ENCODE results near the gene DZIP3. TPM values are rescaled to one million over a fixed set of nuclear protein-coding genes. Genes with fewer than 3 reads are reported as not detected.

The DZIP3 gene
- total RNA-seq, 1 experiment from 2014 or later, result 12.2 TPM

DNA sequence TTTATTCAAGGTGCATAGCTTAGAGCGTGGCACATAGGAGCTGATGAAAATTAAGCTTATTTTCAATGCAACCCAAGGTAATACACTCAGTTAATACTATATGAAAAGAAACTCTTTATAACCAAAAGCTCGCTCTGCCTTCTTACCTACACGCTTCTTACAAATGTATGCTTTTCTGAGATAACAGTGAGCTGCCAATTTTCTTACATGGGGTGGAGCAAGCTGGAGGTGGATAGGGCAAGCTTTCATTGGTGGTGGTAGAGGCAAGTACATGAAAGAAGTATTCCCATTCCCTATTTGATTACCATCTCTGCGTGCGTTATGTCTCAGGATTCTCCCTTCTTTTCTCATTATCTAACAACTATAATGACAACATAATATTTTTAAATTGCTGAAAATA is 8.9 kb downstream of the DZIP3 start:
- H3K4me3 Mint-ChIP-seq (ENCODE audit: low read depth, unreplicated experiment), result no peak overlapping the region
- H3K9me3 Mint-ChIP-seq (ENCODE audit: low read depth, unreplicated experiment), result no peaks in the 10 kb centered on the region
- TF ChIP-seq, protein P1, sequence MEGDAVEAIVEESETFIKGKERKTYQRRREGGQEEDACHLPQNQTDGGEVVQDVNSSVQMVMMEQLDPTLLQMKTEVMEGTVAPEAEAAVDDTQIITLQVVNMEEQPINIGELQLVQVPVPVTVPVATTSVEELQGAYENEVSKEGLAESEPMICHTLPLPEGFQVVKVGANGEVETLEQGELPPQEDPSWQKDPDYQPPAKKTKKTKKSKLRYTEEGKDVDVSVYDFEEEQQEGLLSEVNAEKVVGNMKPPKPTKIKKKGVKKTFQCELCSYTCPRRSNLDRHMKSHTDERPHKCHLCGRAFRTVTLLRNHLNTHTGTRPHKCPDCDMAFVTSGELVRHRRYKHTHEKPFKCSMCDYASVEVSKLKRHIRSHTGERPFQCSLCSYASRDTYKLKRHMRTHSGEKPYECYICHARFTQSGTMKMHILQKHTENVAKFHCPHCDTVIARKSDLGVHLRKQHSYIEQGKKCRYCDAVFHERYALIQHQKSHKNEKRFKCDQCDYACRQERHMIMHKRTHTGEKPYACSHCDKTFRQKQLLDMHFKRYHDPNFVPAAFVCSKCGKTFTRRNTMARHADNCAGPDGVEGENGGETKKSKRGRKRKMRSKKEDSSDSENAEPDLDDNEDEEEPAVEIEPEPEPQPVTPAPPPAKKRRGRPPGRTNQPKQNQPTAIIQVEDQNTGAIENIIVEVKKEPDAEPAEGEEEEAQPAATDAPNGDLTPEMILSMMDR (IDR thresholded peaks at IDR 0.05; ENCODE audit: unreplicated experiment), result no peak
- no peaks in the 10 kb centered on the region for H3K36me3 Mint-ChIP-seq (ENCODE audit: insufficient read depth, unreplicated experiment)
- H3K27ac Mint-ChIP-seq (ENCODE audit: unreplicated experiment), result no peak overlapping the region
- CTCF ChIA-PET, result no interaction called here
- no peak for DNase-seq
- peaks cover 6% of the 10 kb centered on the region for H3K4me1 Mint-ChIP-seq (ENCODE audit: low read depth, unreplicated experiment)
- no peaks in the 10 kb centered on the region for H3K27me3 Mint-ChIP-seq (ENCODE audit: unreplicated experiment)
- intact Hi-C loops (cut with micrococcal nuclease; ENCODE audit: unreplicated experiment), result no loop called here
- BruUV-seq (replicated peaks), result no TSS peak

DNA sequence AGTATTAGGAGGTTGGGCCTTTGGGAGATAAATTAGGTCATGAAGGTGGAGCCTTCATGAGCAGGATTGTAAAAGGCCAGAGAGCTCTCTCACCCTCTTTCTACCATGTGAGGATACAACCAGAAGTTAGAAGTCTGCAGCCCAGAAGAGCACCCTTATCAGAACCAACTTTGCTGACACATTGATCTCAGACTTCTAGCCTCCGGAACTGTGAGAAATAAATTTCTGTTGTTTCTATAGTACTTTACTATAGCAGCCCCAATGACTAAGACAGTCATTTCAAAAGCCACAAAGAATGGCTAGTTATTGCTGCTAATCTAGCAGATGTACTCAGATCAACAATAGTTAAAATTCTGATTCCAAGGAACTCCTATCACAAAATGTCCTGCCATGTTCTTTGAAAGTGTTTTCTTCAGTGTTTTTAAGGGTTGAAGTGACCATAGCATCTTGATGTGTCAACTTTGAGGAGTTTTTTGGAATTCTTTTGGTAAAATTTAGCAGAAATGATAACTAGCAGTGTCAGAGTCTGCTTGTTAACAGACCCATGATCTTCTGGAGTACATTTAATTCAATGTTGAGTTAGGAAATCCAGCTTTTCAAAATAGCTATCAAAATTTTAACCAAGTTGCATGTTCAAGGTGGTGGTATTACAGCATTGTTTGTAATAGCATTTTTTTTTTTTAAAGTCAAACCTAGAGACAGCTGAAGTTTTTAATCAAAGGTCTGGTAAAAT is 10.3 kb downstream of the DZIP3 start:
- Mint-ChIP-seq H3K27me3 (ENCODE audit: unreplicated experiment) (no peaks in the 10 kb centered on the region), H3K27ac (ENCODE audit: unreplicated experiment) (no peak overlapping the region)

GRCh38 chr3:108602249-108602934 is 12.9 kb downstream of the DZIP3 start:
- intact Hi-C loops (cut with micrococcal nuclease; ENCODE audit: unreplicated experiment), result no loop called here
- H3K4me1 Mint-ChIP-seq (ENCODE audit: low read depth, unreplicated experiment), result peaks cover 12% of the 10 kb centered on the region
- H3K4me3 Mint-ChIP-seq (ENCODE audit: low read depth, unreplicated experiment), result no peak overlapping the region
- no TSS peak for BruUV-seq (replicated peaks)
- no peaks in the 10 kb centered on the region for H3K36me3 Mint-ChIP-seq (ENCODE audit: insufficient read depth, unreplicated experiment)
- no peaks in the 10 kb centered on the region for H3K9me3 Mint-ChIP-seq (ENCODE audit: low read depth, unreplicated experiment)
- no peaks in the 10 kb centered on the region for H3K27me3 Mint-ChIP-seq (ENCODE audit: unreplicated experiment)
- CTCF ChIA-PET, result interaction anchor here (0.6 to 1.0 kb wide), 2 partner anchors 13 to 81 kb away, joined by 3 read pairs; partner anchors contain the start of genes CIP2A and DZIP3
- H3K27ac Mint-ChIP-seq (ENCODE audit: unreplicated experiment), result no peak overlapping the region
- no peak for DNase-seq
- TF ChIP-seq, protein P1 (IDR thresholded peaks at IDR 0.05; ENCODE audit: unreplicated experiment), result no peak

More for the DNA sequence above, 10.3 kb downstream of the DZIP3 start:
- TF ChIP-seq, protein P1 (IDR thresholded peaks at IDR 0.05; ENCODE audit: unreplicated experiment), result no peak
- H3K4me1 Mint-ChIP-seq (ENCODE audit: low read depth, unreplicated experiment), result peaks cover 12% of the 10 kb centered on the region
- CTCF ChIA-PET, result interaction anchor here (0.5 kb wide), 1 partner anchor 28 kb away, joined by 3 read pairs; no protein-coding TSS in a partner anchor
- no TSS peak for BruUV-seq (replicated peaks)
- no peak for DNase-seq
- no peak overlapping the region for H3K4me3 Mint-ChIP-seq (ENCODE audit: low read depth, unreplicated experiment)
- intact Hi-C loops (cut with micrococcal nuclease; ENCODE audit: unreplicated experiment), result no loop called here
- no peaks in the 10 kb centered on the region for H3K36me3 Mint-ChIP-seq (ENCODE audit: insufficient read depth, unreplicated experiment)
- H3K9me3 Mint-ChIP-seq (ENCODE audit: low read depth, unreplicated experiment), result no peaks in the 10 kb centered on the region

- no peak for DNase-seq
- H3K27ac Mint-ChIP-seq (ENCODE audit: unreplicated experiment), result no peak overlapping the region
- H3K36me3 Mint-ChIP-seq (ENCODE audit: insufficient read depth, unreplicated experiment), result no peaks in the 10 kb centered on the region
- H3K4me1 Mint-ChIP-seq (ENCODE audit: low read depth, unreplicated experiment), result peaks cover 12% of the 10 kb centered on the region
- TF ChIP-seq, protein P1 (IDR thresholded peaks at IDR 0.05; ENCODE audit: unreplicated experiment), result no peak
- no TSS peak for BruUV-seq (replicated peaks)
- H3K27me3 Mint-ChIP-seq (ENCODE audit: unreplicated experiment), result no peaks in the 10 kb centered on the region
- H3K4me3 Mint-ChIP-seq (ENCODE audit: low read depth, unreplicated experiment), result no peak overlapping the region
- CTCF ChIA-PET, result interaction anchor here (0.6 kb wide), 1 partner anchor 14 kb away, joined by 3 read pairs; the partner anchor contains the start of genes CIP2A and DZIP3
- intact Hi-C loops (cut with micrococcal nuclease; ENCODE audit: unreplicated experiment), result no loop called here
- H3K9me3 Mint-ChIP-seq (ENCODE audit: low read depth, unreplicated experiment), result no peaks in the 10 kb centered on the region
Observed at GRCh38 chr3:108602935-108603294, 13.4 kb downstream of the DZIP3 start.

Data from Calu3 (cell line).